ENCODE measurements around the gene ANKRD13A.

- TF ChIP-seq, protein P1, sequence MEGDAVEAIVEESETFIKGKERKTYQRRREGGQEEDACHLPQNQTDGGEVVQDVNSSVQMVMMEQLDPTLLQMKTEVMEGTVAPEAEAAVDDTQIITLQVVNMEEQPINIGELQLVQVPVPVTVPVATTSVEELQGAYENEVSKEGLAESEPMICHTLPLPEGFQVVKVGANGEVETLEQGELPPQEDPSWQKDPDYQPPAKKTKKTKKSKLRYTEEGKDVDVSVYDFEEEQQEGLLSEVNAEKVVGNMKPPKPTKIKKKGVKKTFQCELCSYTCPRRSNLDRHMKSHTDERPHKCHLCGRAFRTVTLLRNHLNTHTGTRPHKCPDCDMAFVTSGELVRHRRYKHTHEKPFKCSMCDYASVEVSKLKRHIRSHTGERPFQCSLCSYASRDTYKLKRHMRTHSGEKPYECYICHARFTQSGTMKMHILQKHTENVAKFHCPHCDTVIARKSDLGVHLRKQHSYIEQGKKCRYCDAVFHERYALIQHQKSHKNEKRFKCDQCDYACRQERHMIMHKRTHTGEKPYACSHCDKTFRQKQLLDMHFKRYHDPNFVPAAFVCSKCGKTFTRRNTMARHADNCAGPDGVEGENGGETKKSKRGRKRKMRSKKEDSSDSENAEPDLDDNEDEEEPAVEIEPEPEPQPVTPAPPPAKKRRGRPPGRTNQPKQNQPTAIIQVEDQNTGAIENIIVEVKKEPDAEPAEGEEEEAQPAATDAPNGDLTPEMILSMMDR (IDR thresholded peaks at IDR 0.05) = no peak
- no peak for TF ChIP-seq POLR2A (IDR thresholded peaks at IDR 0.05; ENCODE audit: low read depth)
These were observed 6.9 kb downstream of the ANKRD13A start for GRCh38 chr12:110006115-110006514.
